Activated CD8-positive, alpha-beta memory T cell treated with anti-CD3 and anti-CD28 coated beads, Interleukin-2, amount 50 U/mL, for 48 hours (primary cell): ENCODE results near the gene NCBP1.
"Not testable (repeated sequence)": the region's sequence is repeated elsewhere in the genome, so short reads cannot be mapped to it uniquely, and the experiment has no call there.

Source experiments
- DNase-seq: peaks from one replicate; pipeline ENCODE4 v3.0.0-alpha.2; 2020

Gene NCBP1

DNA sequence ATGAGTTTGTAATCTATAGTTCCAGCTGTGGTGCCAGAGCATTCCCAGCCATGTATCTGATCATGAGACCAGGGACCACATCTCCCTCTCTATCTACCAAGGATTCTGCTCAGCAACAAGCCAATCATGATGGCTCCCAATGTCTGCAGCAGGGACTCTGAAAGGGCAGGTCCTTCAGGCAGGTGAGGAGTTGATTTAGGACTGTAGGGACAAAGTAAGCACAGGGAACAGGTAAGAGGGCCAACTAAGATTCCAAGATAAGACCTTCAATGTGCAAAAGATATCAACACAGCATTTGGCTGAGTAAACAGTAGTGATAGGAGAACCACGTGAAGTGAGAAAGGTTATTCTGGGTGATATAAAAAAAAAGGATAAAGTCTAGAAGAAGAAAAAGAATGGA is 55.0 kb downstream of the NCBP1 start:
- no peak for DNase-seq

DNA sequence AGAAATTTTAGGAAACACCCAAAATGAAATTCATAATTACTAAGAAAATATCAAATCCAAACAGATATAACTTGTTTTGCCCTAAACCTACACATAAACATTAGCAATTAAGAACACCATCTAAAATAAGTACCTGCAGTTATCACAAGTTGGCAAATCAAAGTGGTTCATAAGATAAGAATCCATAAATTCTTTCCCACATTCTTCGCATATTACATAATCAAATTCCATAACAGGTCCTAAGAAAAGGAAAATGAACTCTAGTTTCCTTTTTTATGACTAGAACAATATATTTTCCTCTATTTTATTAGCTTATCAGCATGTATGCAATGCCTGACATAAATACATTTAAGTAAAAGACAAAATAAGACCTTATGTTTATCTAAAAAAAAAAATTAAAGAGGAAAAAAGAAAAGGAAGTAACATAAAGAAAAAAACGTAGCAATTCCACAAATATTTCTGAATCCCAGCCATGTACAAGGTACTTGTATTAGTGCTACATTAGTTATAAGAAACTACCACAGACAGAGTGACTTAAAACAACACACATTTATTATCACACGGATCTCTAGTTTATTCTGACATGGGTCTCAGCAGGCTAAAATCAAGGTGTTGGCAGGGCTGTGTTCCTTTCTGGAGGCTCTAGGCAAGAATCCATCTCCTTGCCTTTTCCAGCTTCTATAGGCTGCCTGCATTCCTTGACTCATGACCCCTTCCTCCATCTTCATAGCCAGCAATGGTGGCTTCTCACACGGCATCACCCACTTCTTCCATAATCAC is 56.0 kb downstream of the NCBP1 start:
- DNase-seq = no peak

DNA sequence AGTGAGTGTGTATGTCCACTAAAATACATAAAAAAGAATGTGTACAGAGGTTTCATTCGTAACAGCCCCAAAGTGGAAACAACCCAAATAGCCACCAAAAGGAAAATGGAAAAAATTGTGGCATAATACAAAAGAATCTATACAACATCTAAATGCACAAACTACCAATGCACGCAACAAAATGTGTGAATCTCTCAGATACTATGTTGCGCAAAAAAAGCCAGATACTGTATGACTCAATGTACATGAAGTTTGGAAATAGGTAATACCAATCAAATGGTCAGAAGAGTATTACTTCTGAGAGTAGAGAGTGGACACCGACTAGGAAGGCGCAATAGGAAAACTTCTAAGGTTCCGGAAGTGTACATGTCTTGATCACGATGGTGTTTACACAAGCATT is 61.1 kb downstream of the NCBP1 start:
- DNase-seq = no peak

DNA sequence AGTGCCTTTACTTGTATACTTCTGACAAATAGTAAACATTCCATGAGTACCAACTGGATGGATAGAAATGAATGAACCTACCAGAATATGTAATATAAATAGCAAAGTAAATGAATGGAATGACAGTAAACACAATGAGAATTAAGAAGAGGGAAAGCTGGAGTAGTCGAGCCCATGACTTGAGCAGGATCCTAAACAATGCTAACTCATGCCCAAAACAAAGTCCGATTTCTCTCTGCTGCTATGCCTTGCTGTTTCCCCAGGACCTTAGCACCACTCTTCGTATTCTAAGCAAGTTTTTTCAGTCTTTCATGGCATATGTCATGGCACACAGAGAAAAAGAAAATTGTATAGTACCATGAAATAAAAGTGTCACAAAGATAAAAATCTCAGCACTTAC is 61.8 kb downstream of the NCBP1 start:
- DNase-seq = no peak

DNA sequence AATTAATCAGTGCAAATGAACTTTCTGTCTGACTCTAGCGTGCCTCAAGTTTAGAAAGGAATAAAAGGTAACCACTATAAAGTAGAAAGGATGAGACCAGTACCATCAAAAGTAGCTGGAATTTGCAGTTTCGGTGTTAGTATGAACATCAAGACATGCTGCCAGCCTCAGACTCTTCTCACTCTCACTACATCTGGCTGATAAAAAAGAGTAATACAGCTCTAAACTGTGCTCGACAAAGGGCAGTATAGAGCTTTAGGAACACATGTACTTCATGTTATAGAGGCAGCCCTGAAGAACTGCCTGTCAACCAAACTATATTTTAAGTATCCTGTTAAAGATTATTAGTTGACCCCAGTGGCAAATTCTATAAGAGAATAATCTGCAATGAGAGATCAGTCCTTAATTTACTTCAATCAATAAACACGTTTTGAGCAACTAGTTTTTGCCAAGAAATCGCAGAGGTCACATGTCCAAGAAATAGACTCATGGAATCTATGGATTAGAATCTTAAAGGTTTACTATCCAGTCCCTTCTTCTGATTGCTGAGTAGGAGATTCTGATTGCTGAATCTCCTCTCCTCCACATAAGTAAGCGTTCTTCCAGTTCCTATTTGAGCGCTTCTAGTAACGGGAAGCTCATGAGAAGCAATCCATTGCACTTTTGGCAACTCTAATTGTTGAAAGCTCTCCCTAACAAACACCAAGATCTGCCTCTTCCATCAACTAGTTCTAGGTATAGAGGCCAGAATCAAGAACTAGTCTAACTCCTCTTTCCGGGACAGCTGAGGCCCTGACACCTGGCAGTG is 62.6 kb downstream of the NCBP1 start:
- no peak for DNase-seq

DNA sequence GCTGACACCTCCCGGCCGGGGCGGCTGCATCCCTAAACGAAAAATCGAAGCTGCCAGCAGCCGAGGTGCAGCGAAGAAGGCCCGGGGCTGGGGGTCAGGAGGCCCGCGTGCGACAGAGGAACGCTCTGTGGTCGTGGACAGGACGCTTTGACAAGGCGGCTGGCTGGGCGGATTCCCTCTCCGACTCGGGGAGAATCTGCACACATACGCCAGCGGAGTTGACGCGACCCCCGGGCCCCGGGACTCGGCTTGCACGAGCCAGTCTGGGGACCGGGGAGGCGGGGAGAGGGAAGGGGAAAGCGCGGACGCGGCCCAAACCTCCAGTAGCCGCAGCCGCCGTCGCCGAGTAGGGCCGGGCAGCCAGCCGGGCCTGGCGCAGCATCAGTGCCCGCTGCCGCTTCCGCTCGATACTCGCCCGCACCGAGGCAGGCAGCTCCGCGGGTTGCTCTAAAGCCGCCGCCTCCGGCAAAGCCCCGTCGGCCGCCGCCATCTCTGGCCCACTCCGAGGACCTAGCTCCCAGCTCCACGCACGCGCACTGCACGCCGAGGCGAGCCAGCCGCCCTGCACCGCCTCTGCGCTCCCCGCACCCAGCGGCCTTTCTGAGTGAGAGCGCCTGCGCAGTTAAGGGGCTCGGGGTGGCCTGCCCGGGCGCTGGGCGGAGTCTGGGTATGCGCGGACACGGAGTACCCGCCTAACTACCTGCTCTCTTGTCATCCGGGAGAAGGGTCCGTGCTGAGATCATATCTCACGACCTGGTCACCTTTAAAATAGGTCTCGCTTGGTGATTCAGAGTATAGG is 63.4 kb downstream of the NCBP1 start, which contains the start of gene XPA:
Gene XPA (minus strand): TSS at position 538 of the 799 bp plus-strand sequence. CDS start 48 bp downstream, at position 490.
- DNase-seq = peak; percentile 98

DNA sequence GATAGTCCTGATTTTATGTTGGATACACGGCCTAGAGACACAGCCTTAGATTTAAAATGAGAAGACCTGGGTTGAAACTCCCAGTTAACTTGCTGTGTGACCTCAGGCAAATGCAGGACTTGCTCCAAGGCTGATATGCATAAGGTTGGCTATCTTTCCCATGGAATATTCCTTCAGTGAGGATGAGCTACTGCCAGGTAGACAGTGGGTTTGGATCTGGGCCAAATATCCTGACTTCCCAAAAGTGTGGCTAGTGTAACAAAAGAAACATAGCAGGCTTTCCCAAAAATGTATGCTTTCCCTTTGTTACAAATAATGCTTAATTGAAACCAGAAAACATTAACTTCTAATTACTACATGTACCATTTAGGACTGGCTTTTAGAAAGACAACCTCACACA is 64.2 kb downstream of the NCBP1 start:
- no peak for DNase-seq

DNA sequence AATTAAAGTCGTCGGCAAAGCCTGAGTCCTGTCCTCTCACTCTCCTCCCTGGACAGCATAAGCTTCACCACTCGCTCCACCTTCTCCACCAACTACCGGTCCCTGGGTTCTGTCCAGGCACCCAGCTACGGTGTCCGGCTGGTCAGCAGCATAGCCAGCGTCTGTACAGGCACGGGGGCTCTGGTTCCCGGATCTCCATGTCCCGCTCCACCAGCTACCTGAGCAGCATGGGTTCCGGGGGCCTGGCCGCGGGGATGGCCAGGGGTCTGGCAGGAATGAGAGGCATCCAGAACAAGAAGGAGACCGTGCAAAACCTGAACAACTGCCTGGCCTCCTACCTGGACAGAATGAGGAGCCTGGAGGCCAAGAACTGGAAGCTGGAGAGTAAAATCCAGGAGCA is 65.2 kb downstream of the NCBP1 start:
- DNase-seq = no peak

DNA sequence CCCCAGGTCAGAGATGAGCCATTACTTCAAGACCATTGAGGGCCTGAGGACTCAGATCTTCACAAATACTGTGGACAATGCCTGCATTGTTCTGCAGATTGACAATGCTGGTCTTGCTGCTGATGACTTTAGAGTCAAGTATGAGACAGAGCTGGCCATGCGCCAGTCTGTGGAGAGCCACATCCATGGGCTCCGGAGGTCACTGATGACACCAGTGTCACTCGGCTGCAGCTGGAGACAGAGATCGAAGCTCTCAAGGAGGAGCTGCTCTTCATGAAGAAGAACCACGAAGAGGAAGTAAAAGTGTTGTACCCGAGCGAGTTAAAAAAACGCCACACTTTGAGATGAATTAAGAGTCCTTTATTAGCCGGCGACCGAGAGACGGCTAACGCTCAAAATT is 65.7 kb downstream of the NCBP1 start:
- not testable (repeated sequence) for DNase-seq

DNA sequence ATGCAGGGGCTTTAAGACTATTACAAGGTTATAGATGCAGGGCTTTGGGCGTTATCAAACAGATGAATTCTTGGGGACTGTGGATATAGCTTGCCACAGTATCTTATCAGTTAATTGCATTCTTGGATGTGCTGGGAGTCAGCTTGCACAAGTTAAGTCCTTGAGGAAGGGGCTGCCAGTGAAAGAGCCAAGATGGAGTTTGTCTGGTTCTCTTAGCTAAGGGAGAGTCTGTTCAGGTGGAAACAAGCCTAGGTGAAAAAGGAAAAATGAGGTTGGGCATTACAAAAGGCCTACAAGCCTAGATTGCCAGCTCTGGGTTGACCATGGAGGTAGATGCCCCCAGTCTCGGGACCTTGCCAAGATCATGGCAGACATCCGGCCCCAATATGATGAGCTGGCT is 66.2 kb downstream of the NCBP1 start:
- DNase-seq = not testable (repeated sequence)

DNA sequence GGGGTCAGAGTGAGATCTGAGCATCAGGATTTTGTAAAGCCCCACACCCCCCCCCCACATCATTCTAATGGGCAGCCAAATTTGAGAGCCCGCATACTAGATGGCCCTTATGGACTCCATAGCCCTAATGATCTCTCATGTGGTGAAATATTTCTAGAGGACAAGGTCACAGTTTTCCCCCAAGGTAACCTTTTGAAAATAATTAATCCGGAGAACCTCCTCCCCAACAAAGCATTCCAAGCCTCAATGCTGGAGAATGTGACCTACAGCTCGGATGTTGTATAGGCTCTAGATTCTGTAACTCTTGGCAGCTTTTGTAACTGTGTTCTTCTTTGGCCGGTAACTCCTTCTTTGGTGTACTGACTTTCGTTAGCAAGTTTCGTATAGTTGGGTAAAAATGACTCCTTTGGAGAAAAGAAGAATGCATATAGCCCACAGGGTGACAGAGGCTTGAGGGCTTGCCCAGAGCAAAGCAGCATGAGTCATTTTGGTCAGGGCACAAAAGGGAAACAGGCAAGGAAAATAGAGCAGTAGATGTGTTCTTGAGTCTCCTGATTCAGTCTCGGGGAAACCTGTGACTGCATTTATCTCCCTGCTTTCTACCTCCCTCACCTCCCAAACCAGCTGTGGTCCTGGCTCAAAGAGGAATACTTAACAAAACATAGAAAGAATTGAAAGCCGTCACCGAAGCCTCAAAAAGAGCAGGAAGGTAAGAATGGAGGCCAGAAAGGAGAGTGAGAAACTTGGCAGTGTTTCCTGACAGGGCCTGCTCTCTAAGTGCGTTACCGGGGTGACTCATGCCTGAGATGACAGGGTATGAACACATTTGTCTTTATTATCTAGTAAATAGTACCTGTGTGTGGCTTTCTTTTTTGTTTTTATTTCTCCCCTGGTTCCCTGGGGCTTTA is 70.1 kb downstream of the NCBP1 start:
- DNase-seq = no peak

DNA sequence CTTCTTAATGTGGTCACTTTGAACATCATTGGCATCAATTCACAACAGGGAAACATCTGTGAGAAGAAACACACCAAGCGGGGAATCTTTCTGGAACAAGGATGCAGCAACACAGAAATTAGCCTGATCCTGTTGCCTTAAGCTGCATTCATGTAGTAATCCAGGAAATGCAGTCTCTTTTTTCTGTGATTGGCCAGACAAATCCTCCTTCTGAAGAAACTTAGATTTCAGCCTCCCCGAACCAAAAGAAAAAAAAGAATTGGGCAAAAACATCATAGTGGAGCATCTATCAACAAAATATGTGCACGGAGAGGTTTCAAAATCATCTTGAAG is 70.7 kb downstream of the NCBP1 start:
- DNase-seq = no peak

DNA sequence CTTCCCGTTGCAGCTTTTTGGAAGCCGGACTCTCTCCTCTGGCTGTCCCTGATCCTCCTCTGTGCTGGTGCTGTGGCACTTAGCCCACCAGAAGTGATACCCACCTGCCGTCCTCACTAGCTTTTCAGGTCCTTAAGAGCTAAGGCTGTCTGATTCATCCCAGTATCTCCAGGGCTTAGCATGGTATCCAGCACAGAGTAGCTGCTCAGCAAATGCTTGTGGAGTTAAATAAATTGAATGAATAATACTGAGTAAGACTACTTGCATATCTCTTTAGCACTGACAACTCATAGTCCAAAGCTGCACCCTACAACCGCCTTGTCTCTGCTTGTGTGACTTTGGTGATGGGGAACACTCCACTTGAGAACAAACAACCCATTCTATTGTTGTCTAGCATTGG is 71.2 kb downstream of the NCBP1 start:
- no peak for DNase-seq

DNA sequence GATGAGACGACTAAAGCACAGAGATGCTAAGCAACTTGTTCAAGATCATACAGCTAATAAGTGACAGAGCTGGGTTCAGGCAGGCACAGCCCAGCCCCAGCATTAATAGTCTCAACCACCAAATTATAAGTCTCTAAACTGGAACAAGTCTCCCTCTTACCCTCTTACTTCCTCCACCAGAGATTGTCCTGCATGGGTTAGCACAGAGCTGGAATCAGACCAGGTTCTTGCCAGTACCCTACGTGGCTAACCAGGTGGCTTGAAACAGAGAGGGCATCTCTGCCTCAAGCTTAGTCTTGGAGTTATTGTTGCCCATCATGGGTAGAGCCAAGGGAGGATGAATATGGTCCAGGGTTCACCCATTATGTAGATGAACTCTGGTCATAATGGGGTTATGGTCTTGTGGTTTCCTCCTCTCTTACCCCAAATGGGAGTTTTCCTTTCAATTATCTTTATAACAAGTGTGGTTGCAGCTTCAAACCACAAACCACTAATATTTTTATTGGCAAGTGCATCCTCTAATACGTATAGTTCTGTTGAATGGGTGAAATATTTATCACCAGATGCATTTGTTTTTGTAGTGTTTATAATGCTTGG is 71.8 kb downstream of the NCBP1 start:
- no peak for DNase-seq

DNA sequence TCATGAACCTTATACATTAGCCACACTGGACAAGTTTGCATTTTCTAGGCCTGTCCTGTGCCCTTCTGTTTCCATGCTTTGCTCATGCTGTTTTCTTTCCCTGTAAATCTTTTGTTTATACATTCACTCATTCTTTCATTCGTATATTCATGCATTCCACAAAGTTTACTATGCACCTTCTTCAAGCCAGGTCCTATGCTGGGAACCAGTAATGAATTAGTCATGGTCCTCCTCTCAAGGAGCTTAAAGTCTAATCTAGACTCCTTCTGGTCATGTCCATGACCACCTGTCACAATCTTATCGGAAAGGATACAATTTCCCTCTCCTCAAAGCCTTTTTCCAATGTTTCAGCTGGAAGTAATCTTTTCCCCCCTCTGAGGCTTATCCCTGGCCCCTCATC is 72.6 kb downstream of the NCBP1 start:
- DNase-seq = no peak

DNA sequence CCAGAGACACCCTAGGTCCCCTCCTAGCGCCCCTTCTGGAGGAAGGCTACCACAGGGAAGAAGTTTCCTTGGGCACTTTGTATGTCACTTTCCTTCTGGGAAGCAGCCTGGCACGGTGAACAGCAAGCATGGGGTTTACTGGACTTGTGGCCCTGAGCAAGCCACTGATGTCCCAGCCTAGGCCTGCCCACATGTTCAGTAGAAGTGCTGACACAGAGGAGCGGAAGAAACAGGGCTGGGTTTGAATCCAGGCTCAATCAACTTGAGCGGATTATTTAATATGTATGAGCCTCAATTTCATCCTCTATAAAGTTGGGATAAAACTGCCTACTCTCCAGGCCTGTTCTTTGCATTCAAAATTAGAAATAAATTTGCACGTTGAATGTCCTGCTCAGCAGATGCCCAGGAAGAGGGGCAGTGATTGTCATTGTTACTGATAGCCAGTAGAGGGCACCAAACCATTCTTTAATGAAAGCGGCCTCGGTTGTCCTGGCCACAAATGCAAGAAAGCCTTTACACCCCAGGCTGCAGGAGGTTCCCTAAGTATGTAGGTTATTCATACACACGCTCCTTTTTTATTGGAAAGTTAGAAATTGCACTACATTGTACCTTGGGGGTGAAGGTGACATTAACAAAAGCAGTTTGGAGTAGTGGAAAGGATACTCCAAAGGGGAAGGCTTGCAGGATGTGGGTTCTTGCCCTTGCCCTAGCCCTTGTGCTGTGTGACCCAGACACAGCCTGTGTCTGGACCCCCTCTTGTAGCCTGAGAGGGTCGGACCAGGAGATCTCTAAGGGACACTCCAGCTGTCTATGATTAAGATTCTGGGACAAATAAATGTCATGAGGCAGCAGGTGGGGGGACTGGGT is 77.0 kb downstream of the NCBP1 start:
- no peak for DNase-seq

DNA sequence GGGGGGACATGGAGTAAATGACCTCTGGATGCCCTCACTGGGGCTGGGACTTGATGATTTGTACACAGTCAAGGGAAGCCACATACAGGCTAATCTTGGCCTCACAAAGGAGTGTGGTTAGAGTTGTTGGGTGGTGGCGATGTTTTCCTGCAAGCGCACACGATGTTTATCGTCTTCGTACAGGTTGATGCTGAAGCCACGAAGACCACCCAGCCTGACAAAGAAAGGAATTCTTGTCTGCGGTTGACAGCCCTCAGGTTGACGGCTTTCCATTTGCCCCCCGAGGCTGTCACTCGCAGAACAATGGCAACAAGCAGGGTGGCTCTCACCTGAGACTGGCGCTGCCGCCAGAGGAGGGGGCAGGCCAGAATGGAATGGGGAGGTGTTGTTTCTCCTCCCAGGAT is 77.6 kb downstream of the NCBP1 start:
- DNase-seq = no peak

DNA sequence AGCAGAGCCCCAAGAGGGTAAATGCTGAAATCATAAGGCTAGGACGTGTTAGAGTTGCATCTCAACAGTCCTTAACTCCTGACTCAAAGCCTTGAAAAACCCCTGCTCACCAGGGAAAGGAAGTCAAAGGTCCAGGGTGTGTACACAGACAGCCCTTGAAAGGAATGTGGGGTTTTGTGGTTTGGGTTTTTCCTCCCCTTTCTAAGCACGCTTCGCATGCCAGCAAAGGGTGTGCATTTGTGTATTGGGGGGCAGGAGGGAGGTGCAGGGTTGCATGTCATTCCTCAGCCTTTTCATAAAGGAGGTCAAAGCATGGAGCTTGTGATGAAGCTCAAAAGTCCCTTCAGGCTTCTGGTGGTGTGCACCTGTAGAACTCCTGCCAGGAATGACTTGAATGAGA is 80.8 kb downstream of the NCBP1 start:
- no peak for DNase-seq

DNA sequence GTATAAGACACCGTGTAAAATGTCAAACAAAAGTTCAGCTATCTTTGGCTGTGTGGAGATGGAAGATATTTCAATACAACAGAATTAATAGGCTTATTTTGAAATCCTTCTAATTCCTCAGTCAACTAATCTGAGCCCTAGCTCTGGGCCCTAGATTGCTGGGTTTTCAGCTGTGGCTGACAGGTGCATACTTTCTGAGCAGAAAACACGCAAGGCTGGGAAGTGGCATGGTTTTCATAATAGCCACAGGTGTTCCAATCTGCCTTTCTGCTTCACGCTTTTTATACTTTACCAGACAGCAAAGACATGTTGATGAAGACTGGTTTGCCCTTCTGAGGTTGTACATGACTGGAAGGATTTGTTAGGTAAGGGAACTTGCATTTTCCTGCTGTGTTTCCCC is 84.2 kb downstream of the NCBP1 start:
- no peak for DNase-seq

DNA sequence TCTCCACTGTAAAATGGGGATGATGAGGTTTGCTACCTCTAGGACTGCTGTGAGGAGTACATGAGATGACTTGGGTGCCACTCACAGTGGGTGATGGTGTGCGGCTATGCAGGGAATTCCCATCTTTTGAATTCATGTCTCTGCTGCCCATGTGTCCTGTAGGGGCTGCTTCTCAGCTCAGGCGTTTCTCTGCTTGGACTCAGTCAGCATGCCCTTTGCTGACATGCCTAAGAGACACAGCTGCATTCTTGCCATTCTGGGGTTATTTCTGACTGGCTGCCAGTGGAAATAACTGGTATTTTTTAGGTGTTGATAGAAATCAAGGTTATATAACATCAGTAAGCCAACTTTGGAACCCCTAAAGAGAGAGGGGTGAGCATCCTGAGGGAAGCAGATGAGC is 87.8 kb downstream of the NCBP1 start:
- no peak for DNase-seq

DNA sequence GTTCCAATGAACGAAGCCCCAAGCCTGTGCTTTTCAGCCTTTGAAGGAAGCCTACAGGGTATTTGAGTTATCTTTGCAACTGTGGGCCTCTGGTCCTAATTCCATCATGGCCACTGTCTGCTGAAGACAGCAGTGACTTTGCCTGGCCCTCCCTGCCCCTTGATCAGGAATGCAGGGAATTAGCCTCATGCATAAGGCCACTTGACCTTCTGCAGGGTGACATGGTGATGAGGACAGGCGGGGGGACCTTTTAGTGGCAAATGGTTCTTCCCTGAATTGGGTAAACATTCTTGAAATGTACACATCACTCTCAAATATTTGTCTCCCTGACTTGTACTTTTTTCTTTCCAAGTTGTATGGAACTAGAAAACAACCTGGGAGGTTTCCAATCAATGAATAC is 88.7 kb downstream of the NCBP1 start:
- no peak for DNase-seq
